GM19099 (cell line): ENCODE measurements around the gene SLC4A11.

ENCODE experiments used
- POLR2A ChIP-seq: IDR thresholded peaks from 3 replicates; pipeline ENCODE4 v1.6.1; 2011; ENCODE audit warnings: low read depth; ENCODE audit not compliant: insufficient read length; ENCODE audit errors: extremely low read depth

Gene SLC4A11

GRCh38 chr20:3203315-3204123 lies 35.5 kb downstream of the SLC4A11 start:
- TF ChIP-seq POLR2A: no peak

- TF ChIP-seq POLR2A: no peak
Measured at GRCh38 chr20:3202965-3203314, 36.0 kb downstream of the SLC4A11 start.

GRCh38 chr20:3199976-3200755 lies 38.8 kb downstream of the SLC4A11 start:
- no peak for TF ChIP-seq POLR2A

- no peak for TF ChIP-seq POLR2A
Measured at GRCh38 chr20:3199206-3199605, 39.8 kb downstream of the SLC4A11 start.

- TF ChIP-seq POLR2A: no peak
Measured at GRCh38 chr20:3195590-3196237, 43.3 kb downstream of the SLC4A11 start.

- no peak for TF ChIP-seq POLR2A
Measured at GRCh38 chr20:3194617-3195280, 44.2 kb downstream of the SLC4A11 start.

GRCh38 chr20:3193806-3194616 lies 45.0 kb downstream of the SLC4A11 start:
- TF ChIP-seq POLR2A: no peak

- TF ChIP-seq POLR2A: no peak
Measured at GRCh38 chr20:3192226-3193015, 46.6 kb downstream of the SLC4A11 start.

GRCh38 chr20:3190681-3191111 lies 48.3 kb downstream of the SLC4A11 start:
- no peak for TF ChIP-seq POLR2A

GRCh38 chr20:3189561-3190131 lies 49.3 kb downstream of the SLC4A11 start:
- no peak for TF ChIP-seq POLR2A

- TF ChIP-seq POLR2A: no peak
Measured at GRCh38 chr20:3188823-3189413, 50.1 kb downstream of the SLC4A11 start.

GRCh38 chr20:3183896-3184612 lies 54.9 kb downstream of the SLC4A11 start:
- TF ChIP-seq POLR2A: no peak

GRCh38 chr20:3181270-3181669 lies 57.7 kb downstream of the SLC4A11 start:
- TF ChIP-seq POLR2A: no peak

- TF ChIP-seq POLR2A: no peak
Measured at GRCh38 chr20:3180319-3180718, 58.7 kb downstream of the SLC4A11 start.
